Left renal pelvis (tissue), 4 donors: ENCODE results near the gene TCEAL9. TPM values are rescaled to one million over a fixed set of nuclear protein-coding genes. Genes with fewer than 3 reads are reported as not detected.
"Not testable (repeated sequence)": the region's sequence is repeated elsewhere in the genome, so short reads cannot be mapped to it uniquely, and the experiment has no call there.

ENCODE experiments used
- DNase-seq, 4 donors: peaks; one replicate each; pipeline ENCODE4 v3.0.0-alpha.2; 2013; ENCODE audit warnings: low read depth in 4 of 4, low spot score in 3 of 4
- polyA plus RNA-seq, 4 donors: library from polyadenylated mRNA; unstranded; fragments of 120-200 nt; gene quantifications; one replicate each; pipeline ENCODE4 v1.2.1, GENCODE V29; 2013; ENCODE audit not compliant: insufficient read length in 4 of 4

Gene TCEAL9
- polyA plus RNA-seq = 100 to 1,000 TPM; 182 to 293 (median 251) TPM

- peak in 3 of 4 donors; percentile 64 to 80 (median 69) for DNase-seq
Measured at GRCh38 chrX:103356130-103356798, at the start of gene TCEAL9. TSS of gene TCEAL9 (plus strand) at chrX:103356506. CDS start at chrX:103357685, 1,179 bp downstream.

DNA sequence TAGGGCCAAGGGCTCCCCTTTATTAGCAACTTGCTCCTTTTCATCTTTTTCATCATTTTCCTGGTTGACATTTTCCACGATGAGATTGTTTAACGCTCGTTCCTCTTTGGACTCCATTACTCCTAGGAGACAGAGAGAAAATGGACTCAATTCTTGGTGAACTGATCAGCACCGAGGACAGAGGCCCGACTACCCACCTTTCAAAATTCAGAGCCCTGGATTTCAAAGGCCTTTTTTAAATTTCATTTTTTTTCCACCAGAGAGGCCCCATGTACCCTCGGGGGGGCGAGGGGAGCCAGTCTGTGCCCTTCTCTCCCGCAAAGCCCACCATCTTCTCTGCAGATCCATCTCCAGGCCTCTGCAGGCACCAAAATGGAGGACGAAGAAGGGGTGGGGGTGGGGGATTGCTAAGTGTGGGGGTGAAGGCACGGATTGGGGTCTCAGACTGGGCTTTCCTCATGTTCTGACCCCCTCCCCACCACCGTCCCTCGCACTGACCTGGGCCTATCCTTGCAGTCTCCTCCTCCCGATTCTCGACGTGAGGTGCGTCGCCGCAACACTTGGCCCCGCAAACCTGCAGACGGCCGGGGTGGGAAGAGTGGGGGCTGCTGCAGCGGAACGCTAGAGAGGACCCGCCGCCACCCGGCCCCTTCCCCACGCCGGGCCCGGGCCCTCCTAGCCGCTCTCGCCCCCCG is 46.3 kb upstream of the TCEAL9 start:
- DNase-seq = no peak

DNA sequence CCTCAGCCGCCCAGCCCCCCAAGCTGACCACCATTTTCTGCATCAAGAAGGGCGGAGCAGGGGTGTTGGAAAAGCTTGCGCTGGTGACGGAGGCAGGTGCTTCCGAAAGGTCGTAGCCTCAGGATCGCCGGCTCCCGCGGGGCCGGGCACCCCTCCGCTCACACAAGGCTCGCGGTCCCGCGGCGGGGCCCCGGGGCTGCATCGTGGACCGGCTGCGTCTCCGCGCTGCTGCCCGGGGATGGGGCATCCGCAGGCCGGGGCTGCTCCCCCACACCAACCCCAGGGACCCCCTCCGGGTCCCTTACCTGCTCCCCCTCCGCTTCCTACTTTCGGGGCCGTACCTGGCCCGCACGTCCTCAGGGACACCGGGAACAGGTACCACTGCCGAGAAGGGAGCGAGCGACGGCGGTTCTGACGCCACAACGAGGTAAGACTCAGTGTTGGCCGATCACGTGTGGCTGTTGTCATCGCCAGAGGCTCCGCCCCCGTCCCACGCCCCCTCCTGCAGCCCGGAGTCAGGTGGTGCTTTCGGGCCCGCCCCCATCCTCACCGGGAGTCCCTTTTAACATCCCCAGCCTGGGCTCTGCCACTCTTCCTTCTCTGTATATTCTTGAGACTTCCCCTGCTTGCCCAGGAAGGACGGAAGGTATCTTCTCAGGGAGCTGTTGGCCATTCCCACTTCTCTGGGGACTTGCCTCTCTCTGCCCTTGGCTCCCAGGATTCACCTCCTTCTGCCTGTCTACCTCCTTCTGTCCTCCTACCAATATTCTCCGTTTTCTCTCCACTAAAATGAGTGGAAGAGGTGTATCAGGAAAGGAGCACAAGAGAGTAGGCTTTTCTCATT is 45.5 kb upstream of the TCEAL9 start, which contains the start of gene BEX2:
Gene BEX2 (minus strand): TSS at position 436 of the 844 bp plus-strand sequence. CDS start 1,014 bp downstream, outside the sequence.
- no peak for DNase-seq

GRCh38 chrX:103311399-103311780 is 44.9 kb upstream of the TCEAL9 start:
- DNase-seq = no peak

DNA sequence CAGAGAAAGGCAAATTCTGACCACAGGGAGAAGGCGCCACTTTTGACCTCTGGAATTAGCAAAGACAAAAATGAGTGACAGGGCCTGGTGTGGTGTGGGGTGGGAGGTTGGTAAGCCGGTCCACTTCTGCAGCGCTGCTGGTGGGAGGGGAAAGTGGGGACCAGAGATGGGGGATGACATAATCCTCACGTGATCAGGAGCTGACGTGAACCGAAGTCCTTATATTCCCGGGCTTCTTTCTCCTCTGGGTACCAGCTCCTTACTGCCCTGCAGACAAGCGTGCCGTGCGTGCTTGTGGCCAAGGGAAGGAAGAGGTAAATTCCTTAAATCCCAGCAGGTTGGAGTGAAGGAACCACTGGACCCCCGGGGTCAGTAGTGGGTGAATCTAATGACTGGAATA is 26.3 kb upstream of the TCEAL9 start, which contains the start of gene TCEAL7:
Gene TCEAL7 (plus strand): TSS at position 249 of the 400 bp plus-strand sequence. CDS start 1,165 bp downstream, outside the sequence.
- peak in 1 of 4 donors; percentile 58 for DNase-seq

DNA sequence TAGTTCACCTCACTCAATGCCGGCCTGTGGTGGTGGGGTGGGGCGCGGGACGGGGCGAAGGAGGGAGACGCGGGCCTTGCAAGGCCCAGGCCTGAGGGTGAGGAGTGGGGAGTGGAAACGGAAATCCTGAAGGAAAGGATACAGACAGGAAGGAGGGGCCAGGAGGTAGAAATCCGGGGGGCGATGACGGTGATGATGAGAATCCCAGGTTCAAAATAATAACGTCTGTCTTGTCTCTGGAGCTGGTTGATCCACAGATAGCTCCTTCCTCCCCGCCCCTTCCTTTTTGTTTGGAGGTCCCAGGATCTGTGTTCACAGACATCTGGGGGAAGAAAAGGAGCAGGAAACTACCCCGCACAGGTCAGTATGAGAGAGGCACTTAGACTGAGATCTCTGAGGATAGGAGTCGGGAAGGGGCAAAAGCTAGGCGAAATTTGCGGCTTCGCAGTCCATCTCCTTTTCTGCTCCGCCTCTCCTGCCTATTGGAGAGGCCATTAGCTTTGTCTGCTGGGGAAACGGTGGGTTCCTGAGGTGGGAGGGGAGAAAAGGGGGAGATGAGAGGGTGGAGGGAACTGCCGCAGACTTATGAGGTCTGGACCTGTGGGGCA is 25.5 kb upstream of the TCEAL9 start:
- DNase-seq = no peak

DNA sequence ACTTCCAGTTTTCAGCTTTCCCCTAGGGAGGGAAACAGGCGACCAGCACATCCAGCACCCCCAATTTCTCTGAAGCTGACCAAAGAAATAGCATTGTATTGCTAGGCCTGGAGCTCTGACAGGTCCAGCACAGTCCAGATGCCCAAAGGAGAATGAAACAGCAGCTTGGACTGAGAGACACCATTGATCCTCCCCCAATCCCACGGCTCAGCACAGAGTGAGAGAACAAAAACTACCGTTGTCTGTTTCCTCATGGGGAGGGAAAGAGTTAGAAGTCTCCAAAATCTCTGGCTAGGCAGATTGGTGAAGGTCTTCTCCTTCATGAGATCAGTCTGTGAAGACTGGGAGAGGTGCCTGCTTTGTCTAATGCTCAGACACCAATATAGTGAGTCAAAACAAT is 17.6 kb upstream of the TCEAL9 start:
- no peak for DNase-seq

- DNase-seq = no peak
Measured at GRCh38 chrX:103343105-103343504, 13.2 kb upstream of the TCEAL9 start.

GRCh38 chrX:103344606-103345005 is 11.7 kb upstream of the TCEAL9 start:
- no peak for DNase-seq

- no peak for DNase-seq
Measured at GRCh38 chrX:103347682-103348397, 8.5 kb upstream of the TCEAL9 start.

DNA sequence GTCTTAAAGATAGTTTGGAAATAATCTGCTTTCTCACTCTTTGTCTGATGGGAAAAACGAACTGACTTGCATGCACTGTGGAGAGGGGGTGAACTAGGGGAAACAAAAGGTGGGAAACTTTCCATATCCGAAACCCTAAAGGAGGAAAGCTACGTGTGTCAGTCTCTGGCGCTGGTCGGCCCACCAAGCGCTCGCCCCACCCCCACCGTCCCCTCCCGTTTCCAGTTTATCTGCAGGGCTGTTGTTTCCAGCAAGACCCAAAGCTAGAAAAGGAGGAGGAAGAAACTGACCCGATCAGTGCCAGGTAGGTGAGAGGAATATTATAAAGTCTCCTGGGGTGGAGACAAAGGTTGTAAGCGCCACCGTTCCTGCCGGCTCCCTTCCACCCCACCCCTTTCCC is 552 bp downstream of the TCEAL9 start:
- DNase-seq = peak in 1 of 4 donors; percentile 14

- DNase-seq = no peak
Measured at GRCh38 chrX:103357871-103358270, 1.6 kb downstream of the TCEAL9 start.

DNA sequence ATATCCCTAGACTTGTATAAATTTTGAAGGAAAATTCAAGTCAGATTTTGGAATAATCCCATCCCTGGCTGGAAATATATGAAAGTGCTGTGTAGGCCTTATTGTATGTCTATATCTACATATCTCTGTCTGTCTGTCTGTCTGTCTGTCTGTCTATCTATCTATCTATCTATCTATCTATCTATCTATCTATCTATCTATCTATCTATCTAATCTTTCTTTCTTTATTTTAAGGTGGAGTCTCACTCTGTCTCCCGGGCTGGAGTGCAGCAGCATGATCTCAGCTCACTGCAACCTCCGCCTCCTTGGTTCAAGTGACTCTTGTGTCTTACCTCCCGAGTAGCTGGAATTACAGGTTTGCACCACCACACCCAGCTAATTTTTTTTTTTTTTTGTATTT is 3.3 kb downstream of the TCEAL9 start:
- DNase-seq = not testable (repeated sequence)

GRCh38 chrX:103360092-103360491 is 3.8 kb downstream of the TCEAL9 start:
- no peak for DNase-seq

DNA sequence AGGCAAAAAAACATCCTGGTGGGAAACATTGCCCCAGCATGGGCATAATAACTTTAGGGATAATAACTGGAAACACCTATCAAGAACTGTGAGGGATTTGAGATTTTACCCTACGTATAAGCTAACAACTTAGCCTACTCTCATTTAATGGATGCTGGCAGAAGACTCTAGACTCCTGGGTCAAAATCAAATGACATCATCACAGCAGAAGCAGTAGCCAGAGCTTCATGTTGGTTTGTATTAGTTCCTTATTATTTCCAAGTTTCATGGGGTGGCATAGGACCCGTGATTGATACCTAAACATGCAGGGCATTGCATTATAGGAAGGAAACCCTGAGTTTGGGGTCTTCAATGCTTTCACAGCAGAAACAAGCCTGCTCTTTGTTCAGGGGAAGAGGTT is 4.6 kb downstream of the TCEAL9 start:
- no peak for DNase-seq

- DNase-seq = no peak
Measured at GRCh38 chrX:103361798-103362197, 5.5 kb downstream of the TCEAL9 start.

DNA sequence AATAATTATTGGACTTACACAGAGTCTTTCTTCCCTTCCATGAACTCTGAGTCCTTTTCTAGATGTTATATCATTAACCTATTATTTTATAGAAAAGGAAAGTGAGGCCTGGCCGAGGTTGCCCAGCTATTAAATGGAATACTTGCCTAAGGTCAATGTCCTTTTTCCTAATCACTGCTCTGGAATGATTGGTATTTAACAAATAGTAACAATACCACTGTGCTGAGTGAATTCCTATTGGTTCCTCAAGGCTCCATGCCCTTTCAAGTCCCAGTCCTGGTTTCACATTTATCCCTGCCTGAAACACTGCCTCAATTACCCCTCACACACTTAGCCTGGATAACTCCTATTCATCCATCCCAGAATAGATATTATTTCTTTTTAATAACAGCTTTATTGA is 6.2 kb downstream of the TCEAL9 start:
- no peak for DNase-seq

- DNase-seq = no peak
Measured at GRCh38 chrX:103363046-103363445, 6.7 kb downstream of the TCEAL9 start.

GRCh38 chrX:103367502-103367901 is 11.2 kb downstream of the TCEAL9 start:
- no peak for DNase-seq

- DNase-seq = no peak
Measured at GRCh38 chrX:103369479-103369878, 13.2 kb downstream of the TCEAL9 start.
